NCI-H187 treated with DMSO at 0.1 percent for 48 hours (cell line): ENCODE measurements around the gene KRT81.
"Not testable (repeated sequence)": the region's sequence is repeated elsewhere in the genome, so short reads cannot be mapped to it uniquely, and the experiment has no call there.

Experiments used
- DNase-seq: peaks from one replicate; lab custom pipeline; 2025; lab: John Stamatoyannopoulos, UW

The KRT81 gene

GRCh38 chr12:52274521-52275120 lies 16.7 kb downstream of the KRT81 start, which contains the start of gene KRT86:
KRT86 (plus strand) TSS chr12:52274645; CDS start chr12:52301917, 27,272 bp downstream.
- no peak for DNase-seq

DNA sequence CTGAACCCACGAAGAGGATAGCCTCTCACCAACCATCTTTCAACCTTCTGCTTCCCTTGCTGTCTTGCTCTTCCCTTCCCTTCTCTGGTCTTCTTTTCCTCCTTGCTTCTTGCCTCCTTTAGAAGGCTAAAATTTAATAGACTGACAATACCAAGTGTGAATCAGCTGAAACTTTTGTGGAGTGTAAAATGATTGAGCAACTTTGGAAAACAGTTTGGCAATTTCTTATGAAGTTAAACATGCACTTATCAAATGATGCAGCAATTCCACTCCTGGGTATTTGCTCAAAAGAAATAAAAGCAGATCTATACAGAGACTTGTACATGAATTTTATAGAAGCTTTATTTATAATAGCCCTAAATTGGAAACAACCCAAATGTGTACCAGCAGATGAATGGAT lies 20.2 kb downstream of the KRT81 start:
- no peak for DNase-seq

GRCh38 chr12:52270541-52271070 lies 20.7 kb downstream of the KRT81 start:
- DNase-seq: no peak

GRCh38 chr12:52268212-52268611 lies 23.1 kb downstream of the KRT81 start:
- no peak for DNase-seq

- DNase-seq: no peak
Measured at GRCh38 chr12:52267699-52268098, 23.6 kb downstream of the KRT81 start.

DNA sequence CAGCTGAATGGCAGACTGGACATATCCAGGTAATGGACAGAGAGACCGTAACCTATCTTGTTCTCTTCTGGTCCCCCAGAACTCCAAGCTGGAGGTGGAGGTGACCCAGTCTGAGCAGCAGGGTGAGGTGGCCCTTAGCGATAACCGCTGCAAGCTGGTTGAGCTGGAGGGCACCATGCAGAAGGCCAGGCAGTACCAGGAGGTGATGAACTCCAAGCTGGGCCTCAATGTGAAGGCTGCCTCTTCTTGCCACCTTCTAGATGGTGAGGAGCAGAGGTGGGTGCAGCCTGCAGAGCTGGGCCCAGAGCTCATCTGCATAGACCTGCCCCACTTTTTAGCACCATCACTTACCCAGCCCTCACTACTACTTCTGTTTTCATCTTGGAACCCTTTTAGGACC lies 24.1 kb downstream of the KRT81 start:
- no peak for DNase-seq

DNA sequence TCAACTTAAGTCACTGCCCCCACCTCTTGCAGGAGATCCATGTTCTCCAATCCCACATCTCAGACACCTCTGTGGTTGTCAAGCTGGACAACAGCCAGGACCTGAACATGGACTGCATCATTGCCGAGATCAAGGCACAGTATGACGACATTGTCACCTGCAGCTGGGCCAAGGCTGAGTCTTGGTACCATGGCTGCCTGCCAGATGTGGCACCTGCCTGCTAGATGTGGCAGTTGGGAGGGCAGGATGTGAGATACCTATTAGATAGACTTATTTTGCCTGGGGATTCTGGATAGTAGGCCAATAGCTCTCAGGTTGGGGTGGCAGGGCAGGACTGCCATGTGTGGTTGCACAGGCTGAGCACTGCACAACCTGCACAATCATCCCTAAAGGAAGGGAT lies 24.8 kb downstream of the KRT81 start:
- no peak for DNase-seq

DNA sequence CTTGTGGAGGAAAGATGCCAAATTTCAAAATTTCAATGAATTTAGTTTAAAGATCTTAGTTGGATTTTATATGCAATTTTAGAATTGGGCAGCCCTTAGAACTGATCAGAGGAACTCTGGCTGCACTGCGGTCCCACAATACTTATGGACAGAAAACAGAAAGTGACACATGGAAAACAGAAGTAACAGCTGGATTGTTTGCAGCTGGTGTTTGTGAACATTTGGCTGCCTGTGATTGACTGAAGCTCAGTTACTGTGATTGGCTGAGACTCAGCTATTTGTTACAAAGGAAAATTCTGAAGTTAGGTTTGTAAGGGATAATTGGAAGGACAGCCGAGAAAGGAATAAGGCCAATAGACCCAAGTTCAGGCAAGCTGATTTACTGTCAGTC lies 26.9 kb downstream of the KRT81 start:
- DNase-seq: no peak

DNA sequence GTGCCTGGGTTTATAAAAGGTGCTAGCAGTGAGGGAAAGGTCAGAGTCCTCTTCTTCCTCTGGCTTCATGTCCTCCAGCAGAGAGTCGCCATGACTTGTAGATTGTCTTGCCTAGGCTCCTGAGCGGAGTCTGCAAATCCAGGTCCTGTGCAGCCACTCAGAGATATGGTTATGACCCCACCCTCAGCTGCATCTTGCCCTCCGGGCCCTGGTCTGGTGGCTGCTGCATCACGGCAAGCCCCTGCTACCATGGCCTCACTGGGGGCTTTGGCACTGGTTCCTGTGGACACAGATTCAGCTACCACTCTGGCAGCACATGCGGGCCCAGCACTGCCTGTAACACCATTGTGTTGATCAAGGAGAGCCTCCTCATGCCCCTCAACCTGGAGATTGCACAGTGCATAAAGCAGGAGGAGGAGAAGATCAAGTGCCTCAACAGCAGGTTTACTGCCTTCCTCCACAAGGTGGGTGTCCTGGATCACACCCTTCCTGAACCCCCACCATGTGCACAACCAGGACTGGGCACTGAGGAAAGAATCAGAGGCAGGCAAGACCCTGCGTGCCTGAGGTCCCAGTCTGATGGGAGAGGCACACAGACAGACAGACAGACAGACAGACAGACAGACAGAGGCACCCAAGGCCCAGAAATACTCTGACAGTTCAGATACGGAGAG lies 27.4 kb downstream of the KRT81 start:
- no peak for DNase-seq

GRCh38 chr12:52262286-52262685 lies 29.0 kb downstream of the KRT81 start:
- DNase-seq: no peak

DNA sequence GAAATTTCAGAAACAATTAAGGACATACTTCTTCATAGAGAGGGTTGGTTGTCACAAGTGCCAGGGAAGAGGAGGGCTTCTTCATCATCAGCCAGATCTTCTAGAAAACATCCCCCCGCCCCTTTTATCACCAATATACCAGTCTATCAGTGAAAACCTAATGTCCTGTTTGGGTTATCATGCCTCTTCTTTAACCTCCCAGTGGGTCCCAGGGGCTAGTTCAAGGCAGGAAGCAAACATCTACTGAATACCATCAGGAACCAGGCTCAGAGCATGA lies 30.2 kb downstream of the KRT81 start:
- no peak for DNase-seq

GRCh38 chr12:52260361-52261207 lies 30.8 kb downstream of the KRT81 start:
- DNase-seq: no peak

GRCh38 chr12:52259657-52260243 lies 31.6 kb downstream of the KRT81 start:
- DNase-seq: no peak

- no peak for DNase-seq
Measured at GRCh38 chr12:52258335-52258901, 32.9 kb downstream of the KRT81 start.

DNA sequence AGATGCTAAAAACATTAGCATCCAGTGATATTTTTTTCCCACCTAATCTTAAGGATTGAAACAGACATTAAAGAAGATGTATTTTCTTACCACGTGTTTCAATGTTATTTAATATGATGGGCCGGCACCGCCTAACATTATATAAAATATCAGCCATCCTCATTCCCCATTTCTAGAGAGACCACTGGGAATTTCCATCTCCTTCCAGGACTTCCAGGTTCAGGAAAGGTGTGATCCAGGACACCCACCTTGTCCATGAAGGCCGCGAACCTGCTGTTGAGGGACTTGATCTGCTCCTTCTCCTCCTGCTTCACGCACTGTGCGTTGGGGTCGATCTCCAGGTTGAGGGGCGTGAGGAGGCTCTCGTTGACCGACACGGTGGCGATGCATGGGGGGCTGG lies 33.4 kb downstream of the KRT81 start:
- DNase-seq: not testable (repeated sequence)

DNA sequence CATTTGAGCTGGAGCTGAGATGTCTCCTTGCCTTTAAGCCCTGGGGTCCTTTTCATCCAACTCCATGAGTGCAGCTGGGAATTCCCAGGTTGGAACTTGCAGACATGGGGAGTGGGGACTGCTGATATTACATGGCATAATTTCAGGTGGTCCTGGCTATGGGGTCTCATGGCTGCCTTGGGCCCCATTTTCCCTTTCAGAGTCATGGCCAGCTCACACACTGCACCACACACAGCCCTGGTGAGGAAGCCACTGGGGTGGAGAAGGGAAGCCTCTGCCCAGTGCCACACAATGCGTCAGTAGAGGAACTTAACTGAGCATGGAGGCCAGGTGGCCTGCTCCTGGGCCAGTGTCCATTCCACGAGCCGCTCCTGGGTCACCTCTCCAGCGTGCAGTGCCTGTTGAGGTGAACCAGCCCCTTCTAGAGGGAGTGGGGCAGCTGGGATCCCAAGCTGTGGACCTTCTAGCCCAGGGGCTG lies 34.2 kb downstream of the KRT81 start:
- no peak for DNase-seq

- DNase-seq: no peak
Measured at GRCh38 chr12:52256584-52256935, 34.8 kb downstream of the KRT81 start.

DNA sequence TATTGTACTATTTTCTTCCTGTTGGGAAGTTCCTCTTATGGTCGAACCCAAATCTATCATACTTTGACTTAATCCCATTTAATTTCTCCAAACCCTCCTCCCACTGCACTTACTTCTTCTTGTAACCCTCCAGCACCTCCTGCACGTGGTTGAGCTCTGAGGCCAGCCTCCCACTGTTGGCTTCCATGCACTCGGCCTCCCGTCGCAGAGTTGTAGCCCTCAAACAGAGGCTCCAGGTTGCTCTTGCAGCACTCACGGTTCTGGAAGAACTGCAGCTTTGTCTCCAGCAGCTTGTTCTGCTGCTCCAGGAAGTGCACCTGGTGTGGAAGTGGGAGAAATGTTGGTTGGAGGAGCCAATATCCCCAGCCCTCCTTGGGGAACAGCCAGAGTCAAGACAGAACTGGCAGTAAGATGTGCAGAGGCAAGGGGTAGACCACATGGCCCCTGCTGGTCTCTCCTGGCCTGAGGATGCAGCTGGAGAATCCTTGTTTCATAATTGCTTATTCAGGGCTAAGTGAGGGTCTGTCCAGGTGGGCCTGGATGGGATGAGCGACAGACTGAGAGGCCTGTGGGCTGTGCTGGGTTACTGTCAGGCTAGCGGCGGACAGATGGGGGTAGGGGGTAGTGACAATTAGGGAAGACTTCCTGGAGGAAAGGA lies 35.3 kb downstream of the KRT81 start:
- DNase-seq: no peak

DNA sequence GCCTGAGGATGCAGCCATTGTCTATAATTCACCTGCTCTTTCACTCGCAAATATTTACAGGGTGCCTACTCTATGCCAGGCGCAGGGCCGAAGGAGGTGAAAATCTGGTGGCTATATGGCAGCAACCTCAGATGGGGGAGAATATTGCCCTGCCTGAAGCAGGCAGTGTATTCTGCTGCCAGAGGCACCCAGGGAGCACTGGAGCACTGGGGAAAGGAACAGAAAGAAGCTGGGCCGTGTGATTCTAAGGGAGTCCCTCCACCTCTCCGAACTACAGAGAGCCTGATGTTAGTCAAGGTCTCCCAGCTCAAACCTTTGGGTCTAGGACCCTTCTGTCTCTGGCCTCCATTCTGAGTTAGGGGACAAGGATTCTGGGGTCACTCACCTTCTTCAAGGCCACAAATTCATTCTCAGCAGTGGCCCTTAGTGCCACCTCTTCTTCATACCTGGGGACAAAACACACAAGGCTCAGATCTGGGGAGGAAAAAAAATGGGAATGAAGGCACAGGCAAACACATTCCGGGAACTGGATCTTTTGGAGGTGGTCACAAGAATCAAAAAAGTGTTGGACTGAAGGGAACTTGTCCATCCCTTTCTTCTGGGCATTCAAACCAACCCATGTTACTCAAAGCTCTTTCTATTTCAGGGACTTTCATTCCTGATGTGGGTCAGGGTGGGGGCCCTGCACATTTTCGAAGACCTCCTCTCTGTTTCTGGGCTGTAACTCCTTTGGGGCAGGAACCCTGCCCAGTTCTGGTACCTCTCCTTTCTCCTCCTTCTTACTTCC lies 36.2 kb downstream of the KRT81 start:
- DNase-seq: no peak

DNA sequence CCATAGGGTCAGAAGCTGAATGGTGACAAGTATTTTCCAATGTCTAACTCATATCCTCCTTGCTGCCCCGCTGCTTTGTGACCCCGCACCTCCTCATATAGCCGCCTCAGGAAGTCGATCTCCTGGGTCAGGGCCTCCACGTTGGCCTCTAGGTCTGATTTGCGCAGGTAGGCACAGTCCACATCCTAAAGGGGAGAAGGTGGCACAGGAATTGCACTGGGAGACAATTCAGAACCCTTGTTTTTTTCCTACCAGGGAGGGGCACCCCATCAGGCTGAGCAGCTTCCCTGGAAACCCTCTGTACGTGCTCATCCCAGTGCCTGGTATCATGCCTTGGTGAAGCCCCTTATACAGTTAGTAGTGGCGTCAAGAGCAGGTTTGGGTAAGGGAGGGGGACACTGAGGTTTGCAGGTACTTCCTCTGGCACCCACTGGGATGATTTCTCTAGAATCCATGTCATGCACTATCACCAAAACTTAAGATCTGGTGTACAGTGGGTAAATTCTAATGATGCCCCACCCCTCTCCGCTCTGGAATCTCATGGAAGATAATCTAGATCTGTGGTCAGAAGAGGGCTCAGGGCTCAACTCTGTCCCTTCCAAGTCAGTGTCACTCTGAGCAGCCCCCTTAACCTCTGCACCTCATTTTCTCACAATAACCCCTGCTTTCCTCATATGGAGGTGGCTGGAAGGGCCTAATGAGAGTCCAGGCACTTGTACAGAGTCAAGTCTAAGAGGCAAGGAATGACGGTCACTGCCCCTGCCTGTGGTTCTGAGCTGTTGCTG lies 37.0 kb downstream of the KRT81 start:
- DNase-seq: no peak
